Skeletal muscle satellite cell (primary cell): ENCODE data around the gene KLK13. TPM values are rescaled to one million over a fixed set of nuclear protein-coding genes. Genes with fewer than 3 reads are reported as not detected.

Experiments
- H3K27me3 ChIP-seq: 2 replicates; pipeline ENCODE4 v1.7.0; 2013; ENCODE audit warnings: low read length; ENCODE audit not compliant: control insufficient read depth, insufficient read depth
- H3K36me3 ChIP-seq: 2 replicates; pipeline ENCODE4 v1.7.0; 2013; ENCODE audit warnings: mild to moderate bottlenecking, control low read depth, low read length; ENCODE audit not compliant: insufficient read depth
- H3K4me1 ChIP-seq: 2 replicates; pipeline ENCODE4 v1.7.0; 2013; ENCODE audit warnings: low read length; ENCODE audit not compliant: control insufficient read depth, insufficient read depth
- H3K4me2 ChIP-seq: 2 replicates; pipeline ENCODE4 v1.7.0; 2013; ENCODE audit warnings: mild to moderate bottlenecking, low read length
- H3K4me3 ChIP-seq: 2 replicates; pipeline ENCODE4 v1.7.0; 2013; ENCODE audit warnings: low read length
- H3K9ac ChIP-seq: 2 replicates; pipeline ENCODE4 v1.7.0; 2013; ENCODE audit warnings: mild to moderate bottlenecking, low read depth, low read length, moderate library complexity
- H3K9me3 ChIP-seq: replicated peaks from 2 replicates; pipeline ENCODE4 v1.7.0; 2013; ENCODE audit warnings: mild to moderate bottlenecking, control low read depth, low read length
- total RNA-seq: library from RNA; depleted of rRNA; stranded (reverse); fragments of >200 nt; gene quantifications from 2 replicates; pipeline ENCODE4 v1.2.3, GENCODE V29; 2012; rRNA removed

The KLK13 gene
- not detected in 2 replicates for total RNA-seq

DNA sequence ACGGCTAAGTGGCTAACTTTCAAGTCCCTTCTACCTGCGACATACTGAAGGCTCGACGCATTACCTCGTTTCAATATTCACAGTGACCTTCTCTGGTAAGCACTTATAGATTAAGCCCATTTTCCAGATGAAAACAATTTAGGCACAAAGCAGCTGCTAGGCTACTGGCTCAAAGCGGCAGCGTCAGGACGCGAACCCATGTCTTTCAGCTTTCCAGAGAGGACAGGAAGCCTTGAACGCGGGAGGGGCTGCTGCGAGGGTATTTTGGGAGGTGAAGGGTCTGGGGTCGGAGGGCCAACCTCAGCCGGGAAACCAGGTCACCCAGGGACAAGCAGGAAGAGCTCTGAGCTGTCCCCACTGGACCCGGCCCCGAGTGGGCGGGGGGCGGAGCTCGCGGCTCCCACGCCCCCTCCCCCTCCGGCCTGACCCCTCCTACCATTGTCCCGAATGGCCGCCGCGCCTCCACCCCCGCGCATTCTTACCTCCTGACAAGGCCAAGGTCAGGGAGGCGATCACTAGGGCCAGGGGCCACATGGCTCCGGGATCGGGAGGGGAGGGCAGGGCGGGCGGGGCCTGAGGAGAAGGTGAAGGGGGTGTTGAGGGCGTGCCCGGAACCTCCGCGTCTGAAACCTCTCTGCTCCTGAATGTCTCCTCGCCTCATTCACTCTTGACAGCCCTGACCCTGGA lies at the start of gene KLK13:
TSS of gene KLK13 (minus strand) at position 559 of the 687 bp plus-strand sequence. CDS start at position 534, 25 bp downstream.
- Histone ChIP-seq H3K9ac (no peak within 1 kb of the TSS), H3K27me3 (no peaks in the 10 kb centered on the region), H3K4me2 (no peak within 1 kb of the TSS), H3K9me3 (no peaks in the 10 kb centered on the region), H3K4me3 (no peak within 1 kb of the TSS), H3K4me1 (no peaks in the 10 kb centered on the region), H3K36me3 (no peaks in the 10 kb centered on the region)

GRCh38 chr19:51114087-51114729 lies 49.3 kb upstream of the KLK13 start:
- no peak overlapping the region for H3K9ac ChIP-seq
- no peaks in the 10 kb centered on the region for H3K36me3 ChIP-seq
- H3K4me1 ChIP-seq, result no peaks in the 10 kb centered on the region
- H3K4me2 ChIP-seq, result no peak overlapping the region
- no peaks in the 10 kb centered on the region for H3K9me3 ChIP-seq
- no peak overlapping the region for H3K4me3 ChIP-seq
- H3K27me3 ChIP-seq, result peaks cover 3% of the 10 kb centered on the region

DNA sequence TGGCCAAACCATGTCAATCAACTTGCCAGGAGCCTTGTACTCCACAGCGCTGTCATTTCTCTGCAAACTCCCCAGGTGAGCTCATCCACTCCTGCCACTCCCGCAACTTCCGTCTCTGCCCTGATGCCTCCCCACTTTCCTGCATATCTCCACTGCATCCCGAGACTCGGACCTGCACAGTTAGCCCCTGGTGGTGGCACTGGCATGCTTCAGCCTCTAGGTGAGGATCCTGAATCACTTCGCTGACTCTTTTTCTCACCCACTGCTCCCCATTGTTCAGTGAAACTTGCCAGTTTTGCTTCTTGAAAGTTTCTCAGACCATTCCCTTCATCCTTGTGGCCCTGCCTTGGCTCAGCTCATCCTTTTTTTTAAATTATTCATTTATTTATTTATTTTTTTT lies 46.7 kb upstream of the KLK13 start:
- Histone ChIP-seq H3K4me2 (no peak overlapping the region), H3K9me3 (no peaks in the 10 kb centered on the region), H3K4me3 (no peak overlapping the region), H3K27me3 (peaks cover 3% of the 10 kb centered on the region), H3K4me1 (peaks cover 6% of the 10 kb centered on the region), H3K9ac (no peak overlapping the region), H3K36me3 (no peaks in the 10 kb centered on the region)

DNA sequence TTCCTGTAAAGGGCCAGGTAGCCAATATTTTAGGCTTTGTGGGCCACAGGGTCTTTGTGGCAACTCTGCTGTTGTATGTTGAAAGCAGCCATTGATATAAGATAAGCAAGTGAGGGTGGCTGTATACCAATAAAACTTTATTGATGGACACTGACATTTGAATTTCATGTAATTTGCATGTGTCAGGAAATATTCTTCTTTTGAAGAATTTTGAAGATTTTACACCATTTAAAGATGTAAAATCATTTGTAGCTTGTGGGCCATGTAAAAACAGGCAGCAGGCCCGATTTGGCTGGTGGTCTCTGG lies 45.7 kb upstream of the KLK13 start:
- Histone ChIP-seq H3K9ac (no peak overlapping the region), H3K4me2 (no peak overlapping the region), H3K27me3 (peaks cover 3% of the 10 kb centered on the region), H3K4me3 (no peak overlapping the region), H3K36me3 (no peaks in the 10 kb centered on the region), H3K4me1 (peaks cover 6% of the 10 kb centered on the region), H3K9me3 (no peaks in the 10 kb centered on the region)

- Histone ChIP-seq H3K4me1 (peaks cover 6% of the 10 kb centered on the region), H3K4me3 (peak overlapping the region; percentile 82)
These were observed 43.9 kb upstream of the KLK13 start for GRCh38 chr19:51108805-51109146.

GRCh38 chr19:51108066-51108804 lies 43.3 kb upstream of the KLK13 start, which contains the start of gene CTU1:
Gene CTU1, minus strand, starts transcription at chr19:51108409. Its CDS starts 3,840 bp downstream, at chr19:51104569.
- H3K9ac ChIP-seq, result peak within 1 kb of the TSS; percentile 86
- H3K4me2 ChIP-seq, result peak within 1 kb of the TSS; percentile 86
- H3K27me3 ChIP-seq, result no peaks in the 10 kb centered on the region
- no peaks in the 10 kb centered on the region for H3K9me3 ChIP-seq
- H3K36me3 ChIP-seq, result peaks cover 16% of the 10 kb centered on the region
- H3K4me1 ChIP-seq, result peaks cover 6% of the 10 kb centered on the region
- H3K4me3 ChIP-seq, result peak within 1 kb of the TSS; percentile 84

More at GRCh38 chr19:51108805-51109146, 43.9 kb upstream of the KLK13 start:
- Histone ChIP-seq H3K9ac (peak overlapping the region; percentile 64), H3K27me3 (no peaks in the 10 kb centered on the region), H3K36me3 (peaks cover 12% of the 10 kb centered on the region), H3K9me3 (no peaks in the 10 kb centered on the region), H3K4me2 (peak overlapping the region; percentile 86)

DNA sequence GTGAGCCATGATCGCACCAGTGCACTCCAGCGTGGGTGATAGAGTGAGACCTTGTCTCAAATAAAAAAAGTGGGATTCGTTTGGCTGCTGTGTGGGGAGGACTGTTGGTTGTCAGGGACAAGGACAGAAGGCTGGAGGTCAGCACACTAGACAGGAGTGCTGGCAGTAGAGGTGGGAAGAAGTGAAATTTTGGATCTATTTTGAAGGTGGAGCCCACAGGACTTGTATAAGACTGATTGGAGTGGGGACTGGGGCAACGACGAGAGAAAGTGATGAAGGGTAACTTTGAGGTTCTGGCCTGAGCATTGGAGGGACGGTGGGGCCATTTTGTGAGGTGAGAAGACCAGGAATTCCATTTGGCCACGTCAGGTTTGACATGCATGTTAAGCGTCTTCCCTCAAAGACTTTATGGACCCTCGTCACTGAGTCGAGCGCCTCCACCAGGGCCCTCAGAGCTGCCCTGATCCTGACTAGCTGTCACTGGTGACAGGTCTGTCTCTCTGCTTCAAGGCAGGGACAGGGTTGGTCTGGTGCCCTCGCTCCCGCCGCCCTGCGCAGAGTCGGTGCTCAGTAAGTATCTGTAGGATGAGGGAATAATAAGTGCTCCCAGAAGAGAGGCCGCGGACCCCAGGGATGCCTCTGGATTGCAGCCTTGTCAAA lies 42.6 kb upstream of the KLK13 start:
- H3K4me3 ChIP-seq, result peak overlapping the region; percentile 84
- peaks cover 23% of the 10 kb centered on the region for H3K36me3 ChIP-seq
- peak overlapping the region; percentile 83 for H3K4me2 ChIP-seq
- H3K4me1 ChIP-seq, result peaks cover 6% of the 10 kb centered on the region
- no peaks in the 10 kb centered on the region for H3K9me3 ChIP-seq
- no peaks in the 10 kb centered on the region for H3K27me3 ChIP-seq
- H3K9ac ChIP-seq, result peak overlapping the region; percentile 86

DNA sequence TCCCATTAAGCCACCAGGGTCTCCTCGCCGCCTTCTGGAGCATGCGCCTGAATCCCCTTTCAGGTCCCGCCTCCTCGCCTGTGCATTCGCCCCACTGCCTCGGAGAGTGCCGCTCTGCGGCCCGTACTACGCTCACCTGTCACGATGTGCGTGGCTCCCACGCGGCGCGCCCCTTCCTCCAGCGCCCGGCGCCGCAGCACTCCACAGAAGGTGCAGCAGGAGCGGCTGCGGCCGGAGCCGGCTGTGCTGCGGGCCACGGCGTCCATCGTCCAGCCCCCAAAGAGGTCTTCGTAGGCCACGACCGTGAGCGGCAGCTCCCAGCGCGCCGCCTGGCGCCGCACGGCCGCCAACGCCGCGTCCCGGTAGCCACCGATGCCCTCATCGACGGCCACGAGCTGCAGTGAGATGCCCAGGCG lies 39.0 kb upstream of the KLK13 start:
- H3K4me1 ChIP-seq, result peaks cover 5% of the 10 kb centered on the region
- no peak overlapping the region for H3K9ac ChIP-seq
- H3K27me3 ChIP-seq, result no peaks in the 10 kb centered on the region
- no peaks in the 10 kb centered on the region for H3K9me3 ChIP-seq
- no peak overlapping the region for H3K4me2 ChIP-seq
- no peak overlapping the region for H3K4me3 ChIP-seq
- H3K36me3 ChIP-seq, result peaks cover 37% of the 10 kb centered on the region

DNA sequence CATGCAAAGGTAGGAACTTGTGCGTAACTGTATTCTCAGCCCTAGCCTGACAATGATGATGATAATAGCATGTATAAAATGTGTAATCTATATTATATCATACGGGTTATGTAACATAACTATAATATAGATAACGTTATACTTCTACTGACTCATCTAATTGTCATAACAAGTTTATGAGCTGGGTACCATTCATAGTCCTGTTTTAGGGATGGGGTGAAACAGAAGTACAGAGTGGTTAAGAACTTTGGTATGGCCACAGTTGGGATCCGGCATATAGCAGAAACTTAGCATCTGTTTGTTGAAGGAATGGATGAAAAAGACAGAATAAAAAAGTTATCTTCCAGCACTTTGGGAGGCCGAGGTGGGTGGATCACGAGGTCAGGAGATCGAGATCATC lies 38.1 kb upstream of the KLK13 start:
- H3K4me2 ChIP-seq, result no peak overlapping the region
- no peaks in the 10 kb centered on the region for H3K27me3 ChIP-seq
- H3K4me1 ChIP-seq, result peaks cover 3% of the 10 kb centered on the region
- no peak overlapping the region for H3K4me3 ChIP-seq
- no peaks in the 10 kb centered on the region for H3K9me3 ChIP-seq
- H3K36me3 ChIP-seq, result peaks cover 38% of the 10 kb centered on the region
- H3K9ac ChIP-seq, result no peak overlapping the region

DNA sequence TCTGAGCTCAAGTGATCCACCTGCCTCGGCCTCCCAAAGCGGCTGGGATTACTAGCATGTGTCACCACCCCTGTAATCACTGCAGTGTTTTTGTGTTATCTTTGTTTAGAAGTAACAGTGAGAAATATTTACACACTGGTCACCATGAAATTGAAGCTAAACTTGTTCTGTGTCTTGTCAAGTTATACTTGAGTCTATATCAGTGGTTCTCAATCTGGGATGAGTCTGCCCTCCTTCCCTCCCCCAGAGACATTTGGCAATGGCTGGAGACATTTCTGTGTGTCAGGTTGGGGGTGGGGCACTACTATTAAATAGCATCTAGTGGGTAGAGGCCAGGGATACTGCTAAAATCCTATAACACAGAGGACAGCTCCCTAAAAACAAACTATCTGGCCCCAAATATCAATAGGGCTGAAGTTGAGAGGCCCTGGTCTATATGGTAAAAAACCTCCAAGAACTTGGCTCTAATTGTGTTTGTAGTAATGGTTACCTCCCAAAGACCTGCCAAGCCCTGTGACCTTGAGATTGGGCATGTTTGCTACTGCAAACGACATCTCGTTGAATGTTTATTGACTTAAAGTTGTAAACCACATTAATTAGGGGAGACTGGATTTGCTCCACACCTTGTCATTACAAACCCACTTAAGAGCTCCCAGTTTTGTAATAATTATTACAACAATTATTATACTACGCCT lies 36.4 kb upstream of the KLK13 start:
- peaks cover 41% of the 10 kb centered on the region for H3K36me3 ChIP-seq

DNA sequence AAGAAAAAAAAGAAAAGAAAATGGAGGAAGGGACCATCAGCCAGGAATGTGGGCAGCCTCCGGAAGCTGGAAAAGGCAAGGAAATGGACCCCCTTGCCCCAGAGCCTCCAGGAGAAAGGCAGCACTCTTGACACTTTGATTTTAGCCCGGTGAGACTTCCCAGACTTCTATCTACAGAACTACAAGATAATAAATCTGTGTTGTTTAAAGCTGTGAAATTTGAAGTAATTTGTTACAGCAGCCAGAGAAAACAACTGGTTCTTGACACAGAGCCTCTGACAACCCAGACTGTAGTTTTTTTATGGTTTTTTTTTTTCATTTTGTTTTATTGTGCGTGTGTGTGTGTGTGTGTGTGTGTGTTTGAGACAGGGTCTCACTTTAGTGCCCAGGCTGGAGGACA lies 35.7 kb upstream of the KLK13 start:
- Histone ChIP-seq H3K9ac (no peak overlapping the region), H3K4me2 (no peak overlapping the region), H3K27me3 (no peaks in the 10 kb centered on the region), H3K36me3 (peaks cover 41% of the 10 kb centered on the region), H3K9me3 (no peaks in the 10 kb centered on the region), H3K4me1 (no peaks in the 10 kb centered on the region), H3K4me3 (no peak overlapping the region)

More for the DNA sequence above, 36.4 kb upstream of the KLK13 start:
- Histone ChIP-seq H3K4me3 (no peak overlapping the region), H3K27me3 (no peaks in the 10 kb centered on the region), H3K9ac (no peak overlapping the region), H3K4me1 (no peaks in the 10 kb centered on the region), H3K9me3 (no peaks in the 10 kb centered on the region), H3K4me2 (no peak overlapping the region)
